Stimulated activated naive CD4-positive, alpha-beta T cell (primary cell): Measurements from ENCODE around the gene OSM.
"Not testable (repeated sequence)": the region's sequence is repeated elsewhere in the genome, so short reads cannot be mapped to it uniquely, and the experiment has no call there.

ENCODE experiments used
- DNase-seq, 6 experiments: peaks; one replicate each; lab custom pipeline; 2025; lab: John Stamatoyannopoulos, UW

OSM gene

GRCh38 chr22:30227438-30228228, 39.0 kb downstream of the OSM start:
- peak in 2 of 6 experiments; percentile 7 to 10 for DNase-seq

GRCh38 chr22:30226192-30226832, 40.3 kb downstream of the OSM start:
- DNase-seq: no peak

- no peak for DNase-seq
These were observed 41.3 kb downstream of the OSM start for GRCh38 chr22:30225220-30225927.

- DNase-seq: no peak
These were observed 42.3 kb downstream of the OSM start for GRCh38 chr22:30224161-30224857.

- no peak for DNase-seq
These were observed 43.3 kb downstream of the OSM start for GRCh38 chr22:30223303-30223702.

GRCh38 chr22:30222321-30222720, 44.3 kb downstream of the OSM start:
- no peak for DNase-seq

GRCh38 chr22:30221121-30221992, 45.3 kb downstream of the OSM start:
- DNase-seq: peak; percentile 20 to 62 (median 40)

GRCh38 chr22:30220338-30221012, 46.2 kb downstream of the OSM start:
- no peak for DNase-seq

- DNase-seq: no peak
These were observed 46.9 kb downstream of the OSM start for GRCh38 chr22:30219668-30220278.

- DNase-seq: no peak
These were observed 47.5 kb downstream of the OSM start for GRCh38 chr22:30219049-30219654.

GRCh38 chr22:30217698-30218560, 48.7 kb downstream of the OSM start:
- no peak for DNase-seq

GRCh38 chr22:30216710-30217109, 49.9 kb downstream of the OSM start:
- DNase-seq: no peak

- DNase-seq: not testable (repeated sequence)
These were observed 50.4 kb downstream of the OSM start for GRCh38 chr22:30216272-30216671.

GRCh38 chr22:30214703-30215407, 51.8 kb downstream of the OSM start:
- DNase-seq: no peak

GRCh38 chr22:30212996-30213441, 53.6 kb downstream of the OSM start:
- no peak for DNase-seq
